Neural cell (in vitro differentiated cells): ENCODE measurements around the gene NR5A1.

Source experiments
- CTCF ChIP-seq: fragments of 450-650 bp; IDR thresholded peaks from 2 replicates; pipeline ENCODE4 v1.5.1; 2014; ENCODE audit warnings: antibody characterized with exemption, mild to moderate bottlenecking, moderate library complexity; ENCODE audit not compliant: poor library complexity, severe bottlenecking
- POLR2AphosphoS5 ChIP-seq: IDR thresholded peaks from 2 replicates; pipeline ENCODE4 v1.6.1; 2012

DNA sequence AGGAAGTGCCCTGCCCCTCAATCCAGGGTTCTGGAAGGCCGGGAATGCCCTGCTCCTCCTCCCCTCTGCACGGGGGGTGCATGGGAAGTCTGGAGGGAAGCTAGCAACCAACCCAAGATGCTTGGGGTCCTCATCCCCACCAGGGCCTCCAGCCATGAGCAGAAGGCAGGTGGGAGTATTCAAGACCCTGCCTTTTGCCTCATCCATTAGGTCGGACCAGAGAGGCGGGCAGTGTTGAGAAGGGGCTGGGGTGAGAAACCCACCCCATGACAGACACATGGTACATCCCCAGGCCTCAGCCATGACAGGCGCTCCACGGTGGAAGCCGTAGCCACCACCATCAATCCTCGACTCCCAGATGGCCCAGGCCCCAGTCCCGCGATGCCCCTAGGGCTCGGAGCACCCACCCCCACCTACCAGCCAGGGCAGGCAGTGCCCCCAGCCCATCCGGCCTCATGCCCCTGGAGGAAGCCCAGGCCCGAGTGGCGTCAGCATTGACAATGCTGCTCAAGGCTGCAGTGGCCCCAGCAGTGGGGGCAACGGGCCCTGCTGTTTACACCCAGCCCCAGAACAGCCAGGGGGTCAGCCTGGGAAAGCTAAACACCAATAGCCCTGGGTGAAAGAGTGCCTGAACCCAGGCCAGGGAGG lies 8.6 kb downstream of the NR5A1 start:
- TF ChIP-seq CTCF: no peak
- no peak for TF ChIP-seq POLR2AphosphoS5
